GM23338 (cell line): Measurements from ENCODE around the gene CCDC39. TPM values are rescaled to one million over a fixed set of nuclear protein-coding genes. Genes with fewer than 3 reads are reported as not detected.

Source experiments
- ATAC-seq: fragments of 200-7000 bp; cut with Tn5 transposase; 3 replicates; pipeline ENCODE4 v1.9.1; 2020
- DNase-seq: peaks from one replicate; pipeline ENCODE4 v3.0.0-alpha.2; 2015; ENCODE audit warnings: low spot score
- H2AFZ ChIP-seq: fragments of 200-600 bp; sonication (generic); 2 replicates; pipeline ENCODE4 v1.8.0; 2016; ENCODE audit warnings: antibody characterized with exemption, mild to moderate bottlenecking, moderate library complexity
- H3F3A ChIP-seq: fragments of 200-600 bp; sonication (generic); replicated peaks from 2 replicates; pipeline ENCODE4 v1.8.0; 2017; ENCODE audit warnings: antibody characterized with exemption, mixed run types, low read depth
- H3K27ac ChIP-seq: fragments of 200-600 bp; sonication (generic); 2 replicates; pipeline ENCODE4 v1.6.1; 2016; ENCODE audit warnings: low read depth
- H3K27me3 ChIP-seq: fragments of 200-600 bp; sonication (generic); 2 replicates; pipeline ENCODE4 v1.8.0; 2016; ENCODE audit warnings: mild to moderate bottlenecking, mixed run types, moderate library complexity; ENCODE audit not compliant: insufficient read depth
- H3K36me3 ChIP-seq: fragments of 200-600 bp; sonication (generic); 2 replicates; pipeline ENCODE4 v1.8.0; 2016; ENCODE audit warnings: mild to moderate bottlenecking; ENCODE audit not compliant: insufficient read depth
- H3K4me1 ChIP-seq: fragments of 200-600 bp; sonication (generic); 2 replicates; pipeline ENCODE4 v1.8.0; 2016; ENCODE audit warnings: mild to moderate bottlenecking, moderate library complexity; ENCODE audit not compliant: insufficient read depth
- H3K4me2 ChIP-seq: fragments of 200-600 bp; sonication (generic); 2 replicates; pipeline ENCODE4 v1.7.1; 2017; ENCODE audit warnings: mixed run types
- H3K4me3 ChIP-seq: fragments of 200-600 bp; sonication (generic); 2 replicates; pipeline ENCODE4 v1.6.1; 2016; ENCODE audit warnings: mixed run types
- H3K79me2 ChIP-seq: fragments of 200-600 bp; sonication (generic); replicated peaks from 2 replicates; pipeline ENCODE4 v1.8.0; 2017; ENCODE audit warnings: mild to moderate bottlenecking; ENCODE audit not compliant: insufficient read depth
- H3K9me2 ChIP-seq: fragments of 200-600 bp; sonication (generic); 2 replicates; pipeline ENCODE4 v1.8.0; 2017; ENCODE audit not compliant: insufficient read depth
- H4K20me1 ChIP-seq: fragments of 200-600 bp; sonication (generic); replicated peaks from 2 replicates; pipeline ENCODE4 v1.8.0; 2017; ENCODE audit warnings: mild to moderate bottlenecking; ENCODE audit not compliant: insufficient read depth
- H3K27ac Mint-ChIP-seq: 2 replicates; pipeline ENCODE4 v1.8.0; 2020; ENCODE audit warnings: inconsistent platforms, mild to moderate bottlenecking, moderate library complexity, mixed read lengths
- H3K27me3 Mint-ChIP-seq: 3 replicates; pipeline ENCODE4 v1.8.0; 2022; ENCODE audit warnings: low read depth, mild to moderate bottlenecking, moderate library complexity, mixed read lengths, inconsistent platforms; ENCODE audit not compliant: insufficient read depth, poor library complexity
- H3K36me3 Mint-ChIP-seq: 3 replicates; pipeline ENCODE4 v1.8.0; 2021; ENCODE audit warnings: low read depth, mild to moderate bottlenecking, inconsistent platforms, moderate library complexity, mixed read lengths
- H3K4me1 Mint-ChIP-seq: 3 replicates; pipeline ENCODE4 v1.8.0; 2020; ENCODE audit warnings: mild to moderate bottlenecking, inconsistent platforms, mixed read lengths
- H3K4me3 Mint-ChIP-seq: 3 replicates; pipeline ENCODE4 v1.8.0; 2021; ENCODE audit warnings: moderate library complexity, mild to moderate bottlenecking, inconsistent platforms, mixed read lengths
- H3K9me3 Mint-ChIP-seq: 3 replicates; pipeline ENCODE4 v1.8.0; 2020; ENCODE audit warnings: moderate library complexity, mild to moderate bottlenecking, inconsistent platforms, mixed read lengths
- CTCF ChIP-seq, 2 experiments: fragments of 200-600 bp in 1 of 2; sonication (generic) in 1 of 2; conservative IDR thresholded peaks; 2 replicates each; pipeline versions ENCODE4 v1.5.1 to v1.6.1; 2016 to 2017; ENCODE audit warnings: antibody characterized with exemption in 2 of 2, low read depth in 2 of 2, mild to moderate bottlenecking in 2 of 2, moderate library complexity in 1 of 2
- ETS1 ChIP-seq: IDR thresholded peaks from 2 replicates; pipeline ENCODE4 v1.6.1; 2016; ENCODE audit warnings: antibody characterized with exemption
- EZH2 ChIP-seq: fragments of 200-600 bp; sonication (generic); IDR thresholded peaks from one replicate; pipeline ENCODE4 v1.8.0; 2017; ENCODE audit warnings: antibody characterized with exemption, mild to moderate bottlenecking, low read depth; ENCODE audit not compliant: unreplicated experiment
- EZH2phosphoT487 ChIP-seq: fragments of 200-600 bp; sonication (generic); IDR thresholded peaks from one replicate; pipeline ENCODE4 v1.8.1; 2018; ENCODE audit warnings: antibody characterized with exemption; ENCODE audit not compliant: unreplicated experiment
- JUNB ChIP-seq: IDR thresholded peaks from one replicate; pipeline ENCODE4 v1.6.1; 2016; ENCODE audit warnings: antibody characterized with exemption; ENCODE audit not compliant: unreplicated experiment
- NANOG ChIP-seq: IDR thresholded peaks from 2 replicates; pipeline ENCODE4 v1.6.1; 2016; ENCODE audit warnings: antibody characterized with exemption, borderline replicate concordance
- POLR2AphosphoS5 ChIP-seq: IDR thresholded peaks from 2 replicates; pipeline ENCODE4 v1.6.1; 2016; ENCODE audit warnings: antibody characterized with exemption, low read depth
- REST ChIP-seq: IDR thresholded peaks from one replicate; pipeline ENCODE4 v1.6.1; 2018; ENCODE audit warnings: antibody characterized with exemption; ENCODE audit not compliant: unreplicated experiment
- STAT1 ChIP-seq: IDR thresholded peaks from one replicate; pipeline ENCODE4 v1.6.1; 2016; ENCODE audit warnings: antibody characterized with exemption; ENCODE audit not compliant: unreplicated experiment
- ZNF114 ChIP-seq: fragments of 250-450 bp; sonication (Bioruptor Pico); IDR thresholded peaks from 2 replicates; pipeline ENCODE4 v1.5.0; 2020; ENCODE audit warnings: mild to moderate bottlenecking, moderate library complexity
- ZNF331 ChIP-seq: fragments of 250-450 bp; sonication (Bioruptor Pico); IDR thresholded peaks from 2 replicates; pipeline ENCODE4 v1.5.0; 2020; ENCODE audit warnings: low read depth, mild to moderate bottlenecking, moderate library complexity
- ZNF462 ChIP-seq: fragments of 250-450 bp; sonication (Bioruptor Pico); IDR thresholded peaks from 2 replicates; pipeline ENCODE4 v1.5.0; 2020; ENCODE audit warnings: mild to moderate bottlenecking, moderate library complexity
- polyA plus RNA-seq: library from polyadenylated mRNA; unstranded; fragments of >200 nt; fragmentation: Nextera tagmentation; extraction: Ambion mirVana; gene quantifications from 2 replicates; pipeline ENCODE4 v1.2.1, GENCODE V29; 2016
- total RNA-seq: library from RNA; depleted of rRNA; stranded (reverse); fragments of >200 nt; shearing (Covaris generic); gene quantifications from 2 replicates; pipeline ENCODE4 v1.2.3, GENCODE V29; 2014

Gene CCDC39
- total and polyA plus RNA-seq, 2 experiments from 2014 or later = 0.52 to 2.6 TPM

- Histone ChIP-seq H2AFZ (no peak overlapping the region), H3K36me3 (no peaks in the 10 kb centered on the region), H3K4me2 (no peak overlapping the region), H4K20me1 (no peaks in the 10 kb centered on the region), H3K27ac (no peak overlapping the region), H3K4me3 (no peak overlapping the region), H3F3A (no peaks in the 10 kb centered on the region), H3K4me1 (peaks cover 7% of the 10 kb centered on the region; the same call in 1 of the 2 replicates), H3K27me3 (no peaks in the 10 kb centered on the region), H3K9me2 (no peaks in the 10 kb centered on the region), H3K79me2 (no peaks in the 10 kb centered on the region)
- DNase-seq = no peak
- no peak for ATAC-seq
- no peaks in the 10 kb centered on the region for H3K9me3 Mint-ChIP-seq
- no peak overlapping the region for H3K27ac Mint-ChIP-seq
- H3K36me3 Mint-ChIP-seq = no peaks in the 10 kb centered on the region
- H3K27me3 Mint-ChIP-seq = peaks cover 8% of the 10 kb centered on the region
- TF ChIP-seq NANOG (no peak), STAT1 (no peak), REST (no peak), CTCF (conservative IDR thresholded peaks at IDR 0.05; ENCODE audit: low read depth in 2 of 2) (no peak), ZNF114 (CRISPR knock-in tag) (no peak), ZNF462 (no peak), JUNB (no peak), ETS1 (no peak), EZH2 (no peak), ZNF331 (CRISPR knock-in tag) (no peak), POLR2AphosphoS5 (no peak), EZH2phosphoT487 (no peak)
- H3K4me3 Mint-ChIP-seq = no peak overlapping the region
- H3K4me1 Mint-ChIP-seq = peaks cover 5% of the 10 kb centered on the region; the same call in 2 of the 3 replicates
These were observed 4.5 kb upstream of the CCDC39 start for GRCh38 chr3:180683816-180684215.
